ENCODE data around the gene EAF2. TPM values are rescaled to one million over a fixed set of nuclear protein-coding genes. Genes with fewer than 3 reads are reported as not detected.

The EAF2 gene
- total RNA-seq, 2 donors from 2014 or later: 1.6 to 3.2 TPM

GRCh38 chr3:121863801-121864200, 28.8 kb downstream of the EAF2 start:
- Histone ChIP-seq H3K9me3 (no peaks in the 10 kb centered on the region), H3K27me3 (no peaks in the 10 kb centered on the region), H3K27ac (no peak overlapping the region), H3K4me1 (no peaks in the 10 kb centered on the region), H3K36me3 (no peaks in the 10 kb centered on the region), H3K4me3 (no peak overlapping the region)
- no peak for DNase-seq (ENCODE audit: low spot score)
- TF ChIP-seq, protein P1, sequence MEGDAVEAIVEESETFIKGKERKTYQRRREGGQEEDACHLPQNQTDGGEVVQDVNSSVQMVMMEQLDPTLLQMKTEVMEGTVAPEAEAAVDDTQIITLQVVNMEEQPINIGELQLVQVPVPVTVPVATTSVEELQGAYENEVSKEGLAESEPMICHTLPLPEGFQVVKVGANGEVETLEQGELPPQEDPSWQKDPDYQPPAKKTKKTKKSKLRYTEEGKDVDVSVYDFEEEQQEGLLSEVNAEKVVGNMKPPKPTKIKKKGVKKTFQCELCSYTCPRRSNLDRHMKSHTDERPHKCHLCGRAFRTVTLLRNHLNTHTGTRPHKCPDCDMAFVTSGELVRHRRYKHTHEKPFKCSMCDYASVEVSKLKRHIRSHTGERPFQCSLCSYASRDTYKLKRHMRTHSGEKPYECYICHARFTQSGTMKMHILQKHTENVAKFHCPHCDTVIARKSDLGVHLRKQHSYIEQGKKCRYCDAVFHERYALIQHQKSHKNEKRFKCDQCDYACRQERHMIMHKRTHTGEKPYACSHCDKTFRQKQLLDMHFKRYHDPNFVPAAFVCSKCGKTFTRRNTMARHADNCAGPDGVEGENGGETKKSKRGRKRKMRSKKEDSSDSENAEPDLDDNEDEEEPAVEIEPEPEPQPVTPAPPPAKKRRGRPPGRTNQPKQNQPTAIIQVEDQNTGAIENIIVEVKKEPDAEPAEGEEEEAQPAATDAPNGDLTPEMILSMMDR (IDR thresholded peaks at IDR 0.05): no peak

GRCh38 chr3:121869736-121870135, 34.7 kb downstream of the EAF2 start:
- DNase-seq (ENCODE audit: low spot score): no peak
- H3K27ac ChIP-seq: no peak overlapping the region
- no peak overlapping the region for H3K4me3 ChIP-seq
- no peaks in the 10 kb centered on the region for H3K4me1 ChIP-seq
- TF ChIP-seq, protein P1 (IDR thresholded peaks at IDR 0.05): no peak
- no peaks in the 10 kb centered on the region for H3K9me3 ChIP-seq
- H3K36me3 ChIP-seq: no peaks in the 10 kb centered on the region
- no peaks in the 10 kb centered on the region for H3K27me3 ChIP-seq

- H3K27me3 ChIP-seq: no peaks in the 10 kb centered on the region
- no peaks in the 10 kb centered on the region for H3K36me3 ChIP-seq
- H3K4me1 ChIP-seq: no peaks in the 10 kb centered on the region
- H3K9me3 ChIP-seq: no peaks in the 10 kb centered on the region
- H3K27ac ChIP-seq: no peak overlapping the region
- no peak overlapping the region for H3K4me3 ChIP-seq
- no peak for DNase-seq (ENCODE audit: low spot score)
- TF ChIP-seq, protein P1 (IDR thresholded peaks at IDR 0.05): no peak
Observed at GRCh38 chr3:121870717-121871116, 35.7 kb downstream of the EAF2 start.

GRCh38 chr3:121871430-121871829, 36.4 kb downstream of the EAF2 start:
- TF ChIP-seq, protein P1 (IDR thresholded peaks at IDR 0.05): no peak
- Histone ChIP-seq H3K4me3 (no peak overlapping the region), H3K9me3 (no peaks in the 10 kb centered on the region), H3K36me3 (no peaks in the 10 kb centered on the region), H3K27me3 (no peaks in the 10 kb centered on the region), H3K27ac (no peak overlapping the region), H3K4me1 (no peaks in the 10 kb centered on the region)
- DNase-seq (ENCODE audit: low spot score): no peak

DNA sequence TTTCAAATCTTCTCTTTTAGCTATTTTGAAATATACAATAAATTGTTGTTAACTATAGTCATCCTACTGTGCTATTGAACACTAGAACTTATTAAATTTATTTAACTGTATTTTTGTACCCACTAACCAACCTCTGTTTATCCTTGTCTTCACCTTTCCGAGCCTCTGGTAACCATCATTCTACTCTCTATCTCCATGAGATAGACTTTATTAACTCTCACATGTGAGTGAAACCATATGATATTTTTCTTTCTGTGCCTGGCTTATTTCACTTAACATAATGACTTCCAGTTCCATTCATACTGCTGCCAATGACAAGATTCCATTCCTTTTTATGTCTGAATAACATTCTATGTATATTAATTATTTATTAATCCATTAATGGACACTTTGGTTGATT, 43.4 kb downstream of the EAF2 start:
- Histone ChIP-seq H3K4me3 (no peak overlapping the region), H3K9me3 (no peaks in the 10 kb centered on the region), H3K27ac (no peak overlapping the region), H3K27me3 (no peaks in the 10 kb centered on the region), H3K36me3 (no peaks in the 10 kb centered on the region), H3K4me1 (no peaks in the 10 kb centered on the region)
- TF ChIP-seq, protein P1 (IDR thresholded peaks at IDR 0.05): no peak
- no peak for DNase-seq (ENCODE audit: low spot score)

- TF ChIP-seq, protein P1 (IDR thresholded peaks at IDR 0.05): peak in 1 of 2 donors; percentile 26
Observed at GRCh38 chr3:121883507-121883906, 48.5 kb downstream of the EAF2 start.

More at GRCh38 chr3:121883507-121883906, 48.5 kb downstream of the EAF2 start:
- Histone ChIP-seq H3K27me3 (no peaks in the 10 kb centered on the region), H3K4me1 (no peaks in the 10 kb centered on the region), H3K27ac (no peak overlapping the region), H3K9me3 (no peaks in the 10 kb centered on the region), H3K4me3 (no peak overlapping the region), H3K36me3 (no peaks in the 10 kb centered on the region)
- DNase-seq (ENCODE audit: low spot score): no peak

All from right atrium auricular region (tissue), 2 donors.